DOHH2 (cell line): ENCODE results near the gene TGFB2.

Experiments
- EZH2phosphoT487 ChIP-seq: fragments of 200-600 bp; sonication (generic); IDR thresholded peaks from 2 replicates; pipeline ENCODE4 v1.6.1; 2017; ENCODE audit warnings: borderline replicate concordance, mild to moderate bottlenecking, antibody characterized with exemption, low read length, moderate library complexity, mixed read lengths
- TF ChIP-seq, protein P1 (sequence below): fragments of 200-600 bp; sonication (generic); IDR thresholded peaks from one replicate; pipeline ENCODE4 v1.5.1; 2014; ENCODE audit warnings: antibody characterized with exemption, mild to moderate bottlenecking, low read depth, low read length; ENCODE audit not compliant: poor library complexity, severe bottlenecking

DNA sequence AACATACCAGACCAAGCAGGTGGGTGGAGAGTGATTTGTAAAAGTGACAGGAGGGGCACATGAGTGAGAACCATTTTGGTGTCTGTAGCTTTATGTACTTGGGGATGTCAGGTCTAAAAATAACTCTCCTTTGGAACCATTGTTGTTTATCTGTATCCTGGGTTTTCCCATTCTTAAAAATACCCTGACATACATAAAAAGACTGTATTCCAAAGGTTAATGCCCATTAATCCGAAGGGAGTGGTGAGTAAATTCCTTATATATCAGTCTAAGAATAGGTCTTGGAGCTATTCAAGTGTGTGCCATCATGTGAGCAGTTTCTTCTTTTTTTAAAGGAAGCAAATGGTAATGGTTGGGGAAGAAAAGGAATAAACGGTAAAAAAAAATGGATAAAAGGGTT is 117.5 kb downstream of the TGFB2 start:
- TF ChIP-seq, protein P1, sequence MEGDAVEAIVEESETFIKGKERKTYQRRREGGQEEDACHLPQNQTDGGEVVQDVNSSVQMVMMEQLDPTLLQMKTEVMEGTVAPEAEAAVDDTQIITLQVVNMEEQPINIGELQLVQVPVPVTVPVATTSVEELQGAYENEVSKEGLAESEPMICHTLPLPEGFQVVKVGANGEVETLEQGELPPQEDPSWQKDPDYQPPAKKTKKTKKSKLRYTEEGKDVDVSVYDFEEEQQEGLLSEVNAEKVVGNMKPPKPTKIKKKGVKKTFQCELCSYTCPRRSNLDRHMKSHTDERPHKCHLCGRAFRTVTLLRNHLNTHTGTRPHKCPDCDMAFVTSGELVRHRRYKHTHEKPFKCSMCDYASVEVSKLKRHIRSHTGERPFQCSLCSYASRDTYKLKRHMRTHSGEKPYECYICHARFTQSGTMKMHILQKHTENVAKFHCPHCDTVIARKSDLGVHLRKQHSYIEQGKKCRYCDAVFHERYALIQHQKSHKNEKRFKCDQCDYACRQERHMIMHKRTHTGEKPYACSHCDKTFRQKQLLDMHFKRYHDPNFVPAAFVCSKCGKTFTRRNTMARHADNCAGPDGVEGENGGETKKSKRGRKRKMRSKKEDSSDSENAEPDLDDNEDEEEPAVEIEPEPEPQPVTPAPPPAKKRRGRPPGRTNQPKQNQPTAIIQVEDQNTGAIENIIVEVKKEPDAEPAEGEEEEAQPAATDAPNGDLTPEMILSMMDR: no peak
- TF ChIP-seq EZH2phosphoT487: no peak
